Mucosa of gallbladder (tissue), 1 donor: ENCODE measurements around the gene PDPK1. TPM values are rescaled to one million over a fixed set of nuclear protein-coding genes. Genes with fewer than 3 reads are reported as not detected.
A peak's percentile ranks its signal among the peaks of the same experiment; 100 is the strongest.

Experiments
- DNase-seq: peaks from one replicate; pipeline ENCODE4 v3.0.0-alpha.2; 2020; ENCODE audit warnings: low spot score
- total RNA-seq: library from RNA; stranded (reverse); gene quantifications from one replicate; pipeline ENCODE4 v1.2.1, GENCODE V29; 2021
- donor health status: DM: no; HTN: no; CAD: no.

Gene PDPK1
- 72.0 TPM for total RNA-seq

- peak; percentile 95 for DNase-seq
Measured at GRCh38 chr16:2537451-2538379, at the start of gene PDPK1. TSS of gene PDPK1 (plus strand) at chr16:2538021. CDS start at chr16:2538113, 92 bp downstream.

GRCh38 chr16:2489581-2489980 is 48.2 kb upstream of the PDPK1 start:
- DNase-seq: no peak

GRCh38 chr16:2490190-2491105 is 47.4 kb upstream of the PDPK1 start:
- no peak for DNase-seq

GRCh38 chr16:2492292-2492691 is 45.5 kb upstream of the PDPK1 start:
- DNase-seq: no peak

GRCh38 chr16:2493605-2494004 is 44.2 kb upstream of the PDPK1 start:
- no peak for DNase-seq

- no peak for DNase-seq
Measured at GRCh38 chr16:2494616-2495015, 43.2 kb upstream of the PDPK1 start.

- DNase-seq: no peak
Measured at GRCh38 chr16:2495041-2495440, 42.8 kb upstream of the PDPK1 start.

GRCh38 chr16:2496223-2497115 is 41.4 kb upstream of the PDPK1 start:
- DNase-seq: no peak

GRCh38 chr16:2497116-2497630 is 40.6 kb upstream of the PDPK1 start:
- DNase-seq: no peak

GRCh38 chr16:2497695-2498484 is 39.9 kb upstream of the PDPK1 start:
- DNase-seq: no peak

GRCh38 chr16:2498531-2499253 is 39.1 kb upstream of the PDPK1 start:
- no peak for DNase-seq

- DNase-seq: no peak
Measured at GRCh38 chr16:2499454-2499853, 38.4 kb upstream of the PDPK1 start.

GRCh38 chr16:2499890-2500429 is 37.9 kb upstream of the PDPK1 start:
- DNase-seq: no peak

- no peak for DNase-seq
Measured at GRCh38 chr16:2500430-2500917, 37.3 kb upstream of the PDPK1 start.

- DNase-seq: peak; percentile 84
Measured at GRCh38 chr16:2500918-2501750, 36.7 kb upstream of the PDPK1 start.

GRCh38 chr16:2501946-2502895 is 35.6 kb upstream of the PDPK1 start:
- DNase-seq: no peak

- no peak for DNase-seq
Measured at GRCh38 chr16:2505695-2506094, 32.1 kb upstream of the PDPK1 start.
